Measurements from ENCODE around the gene ALOX12B.

ALOX12B gene

DNA sequence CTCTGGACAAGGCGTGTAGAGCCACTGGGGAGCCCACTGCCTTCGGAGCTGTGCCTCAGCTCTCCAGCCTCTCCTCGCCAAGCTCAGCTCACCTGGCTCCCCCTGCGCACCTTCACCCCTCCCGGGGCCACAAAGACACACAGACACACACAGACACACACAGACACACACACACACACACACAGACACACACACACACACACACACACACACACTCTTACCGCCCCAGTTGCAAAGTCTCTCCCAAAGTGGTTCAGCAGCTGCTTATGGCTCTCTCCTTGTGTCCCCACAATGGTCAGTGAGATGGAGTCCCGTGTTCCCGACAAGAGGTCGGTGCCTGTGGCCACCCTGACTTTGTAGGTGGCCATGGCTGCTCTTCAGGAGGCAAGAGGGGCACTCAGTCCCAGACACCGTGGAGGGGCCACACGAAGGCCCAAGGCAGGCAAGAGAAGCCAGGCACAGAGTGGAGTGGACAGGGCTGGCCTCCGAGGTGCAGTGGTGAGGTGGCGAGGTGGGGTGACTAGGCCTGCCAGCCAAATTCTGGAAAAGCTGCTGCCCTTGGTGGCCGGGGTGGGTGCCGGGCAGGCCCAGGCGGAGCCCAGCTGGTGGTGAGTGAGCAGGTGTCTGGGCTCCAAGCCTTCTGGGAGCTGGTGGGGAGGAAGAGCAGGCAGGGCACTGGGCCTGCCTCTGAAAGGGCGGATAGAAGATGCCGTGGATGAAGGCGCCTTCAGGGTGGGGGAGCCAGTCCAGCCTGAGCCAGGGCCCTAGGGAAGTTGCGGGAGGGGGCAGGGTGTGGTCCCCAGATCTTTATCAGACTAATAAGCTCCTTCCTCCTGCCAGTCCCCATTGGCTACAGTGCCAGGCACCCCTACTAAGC is at the start of gene ALOX12B:
ALOX12B (minus strand) TSS at position 642 of the 877 bp plus-strand sequence; CDS start at position 368, 274 bp downstream.
- no peak for DNase-seq

DNA sequence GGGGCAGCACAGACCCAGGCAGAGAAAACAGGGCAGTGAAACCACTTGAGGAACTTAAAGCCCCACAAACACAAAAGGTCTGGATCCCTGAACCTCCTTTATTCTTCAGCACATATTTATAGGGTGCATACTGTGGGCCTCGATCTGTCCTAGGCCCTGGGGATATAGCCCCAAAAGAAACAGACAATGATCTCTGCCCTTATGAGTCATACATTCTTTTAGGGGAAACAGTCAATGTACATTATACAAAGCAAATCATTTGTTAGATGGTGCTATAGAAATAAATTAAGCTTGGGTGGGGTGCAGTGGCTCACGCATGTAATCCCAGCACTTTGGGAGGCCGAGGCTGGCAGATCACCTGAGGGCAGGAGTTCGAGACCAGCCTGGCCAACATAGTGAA is 46.4 kb upstream of the ALOX12B start:
- no peak for DNase-seq

DNA sequence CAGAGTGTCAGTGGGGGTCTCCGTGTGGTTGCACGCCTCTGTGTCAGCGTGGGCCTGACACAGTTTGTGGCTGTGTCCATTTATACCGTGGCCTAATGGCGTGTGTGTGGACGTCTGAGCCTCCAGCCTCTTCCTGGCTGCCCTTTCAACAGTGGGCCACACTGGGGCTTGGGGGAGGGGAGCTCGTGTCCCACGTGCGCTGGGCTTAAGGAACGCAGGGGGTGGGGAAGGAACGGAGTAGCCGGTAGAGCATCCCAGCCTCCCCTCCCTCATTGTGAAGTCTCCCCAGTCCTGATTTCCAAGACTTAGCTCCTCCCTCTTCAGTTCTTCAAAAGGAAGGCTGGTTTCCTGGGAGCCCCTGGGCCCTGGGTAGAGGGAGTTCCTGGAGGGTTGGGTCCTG is 45.9 kb upstream of the ALOX12B start:
- DNase-seq = no peak

DNA sequence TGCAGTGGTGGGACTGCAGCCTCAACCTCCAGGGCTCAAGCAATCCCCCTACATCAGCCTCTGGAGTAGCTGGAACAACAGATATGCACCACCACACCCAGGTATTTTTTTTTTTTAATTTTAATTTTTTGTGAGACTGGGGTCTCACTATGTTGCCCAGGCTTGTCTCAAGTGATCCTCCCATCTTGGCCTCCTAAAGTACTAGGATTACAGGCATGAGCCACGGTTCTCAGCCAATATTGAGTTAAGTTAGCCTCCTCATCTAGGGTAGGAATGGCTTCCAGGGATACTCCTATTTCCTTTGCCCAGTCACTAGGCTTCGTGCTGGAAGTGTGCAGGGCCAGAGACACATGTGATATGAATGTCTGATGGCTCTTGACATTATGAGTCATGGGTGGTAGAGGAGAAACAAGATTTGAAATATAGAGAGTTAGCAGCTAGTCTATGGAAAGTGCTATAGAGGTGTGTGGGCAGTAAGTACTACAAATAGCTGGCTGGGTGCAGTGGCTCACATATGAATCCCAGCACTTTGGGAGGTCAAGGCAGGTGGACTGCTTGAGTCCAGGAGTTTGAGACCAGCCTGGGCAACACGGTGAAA is 44.4 kb upstream of the ALOX12B start:
- DNase-seq = no peak

DNA sequence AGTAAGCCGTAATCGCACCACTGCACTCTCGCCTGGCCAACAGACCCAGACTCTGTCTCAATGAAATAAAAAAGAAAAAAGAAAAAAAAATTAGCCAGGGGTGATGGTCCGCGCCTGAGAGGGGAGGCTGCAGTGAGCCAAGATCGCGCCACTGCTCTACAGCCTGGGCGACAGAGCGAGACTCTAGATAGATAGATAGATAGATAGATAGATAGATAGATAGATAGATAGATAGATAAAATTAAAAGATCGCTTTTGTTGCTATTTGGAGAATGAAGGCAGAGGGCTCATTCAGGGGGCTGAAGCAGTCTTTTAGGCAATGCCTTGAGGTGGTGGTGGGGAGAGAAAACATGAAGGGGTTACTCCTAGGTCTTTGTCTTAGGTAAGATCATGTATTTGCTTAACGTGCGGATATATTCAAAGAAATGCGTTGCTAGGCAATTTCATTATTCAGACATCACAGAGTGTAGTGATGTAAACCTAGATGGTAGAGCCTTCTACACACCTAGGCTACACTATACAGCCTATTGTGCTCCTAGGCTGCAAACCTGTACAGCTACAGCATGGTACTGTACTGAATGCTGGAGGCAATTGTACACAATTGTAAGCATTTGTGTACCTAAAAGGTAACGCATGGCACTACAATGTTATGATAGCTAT is 40.7 kb upstream of the ALOX12B start:
- DNase-seq = no peak

DNA sequence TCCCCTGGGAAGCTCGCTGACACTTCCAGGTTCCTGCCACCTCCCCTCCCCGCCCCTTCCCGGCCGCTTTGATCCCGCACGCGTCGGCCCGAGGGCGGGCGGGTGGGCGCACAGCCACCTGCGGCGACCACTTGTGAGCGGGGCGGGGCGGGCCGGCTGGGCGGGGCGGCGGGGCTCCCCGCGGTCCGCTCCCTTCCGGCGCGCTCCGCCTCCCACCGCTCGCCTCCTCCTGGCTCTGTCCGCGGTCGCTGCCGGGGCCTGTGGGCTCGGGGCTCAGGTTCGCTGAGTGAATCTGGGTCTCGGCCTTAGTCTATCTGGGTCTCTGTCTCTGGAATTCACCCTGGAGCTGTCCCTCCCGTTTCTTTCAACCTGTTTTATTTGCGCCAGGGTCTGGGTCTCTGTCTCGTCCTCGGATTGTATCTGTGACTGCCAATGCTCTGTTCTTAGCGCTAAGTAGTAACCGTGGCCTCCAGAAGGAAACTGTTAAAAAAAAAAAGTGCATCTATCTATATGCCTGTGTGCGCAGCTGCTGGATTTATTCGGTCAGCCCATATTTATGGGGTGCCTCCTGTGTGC is 39.1 kb upstream of the ALOX12B start:
- peak in 14 of 56 donors; percentile 13 to 60 (median 46) for DNase-seq

DNA sequence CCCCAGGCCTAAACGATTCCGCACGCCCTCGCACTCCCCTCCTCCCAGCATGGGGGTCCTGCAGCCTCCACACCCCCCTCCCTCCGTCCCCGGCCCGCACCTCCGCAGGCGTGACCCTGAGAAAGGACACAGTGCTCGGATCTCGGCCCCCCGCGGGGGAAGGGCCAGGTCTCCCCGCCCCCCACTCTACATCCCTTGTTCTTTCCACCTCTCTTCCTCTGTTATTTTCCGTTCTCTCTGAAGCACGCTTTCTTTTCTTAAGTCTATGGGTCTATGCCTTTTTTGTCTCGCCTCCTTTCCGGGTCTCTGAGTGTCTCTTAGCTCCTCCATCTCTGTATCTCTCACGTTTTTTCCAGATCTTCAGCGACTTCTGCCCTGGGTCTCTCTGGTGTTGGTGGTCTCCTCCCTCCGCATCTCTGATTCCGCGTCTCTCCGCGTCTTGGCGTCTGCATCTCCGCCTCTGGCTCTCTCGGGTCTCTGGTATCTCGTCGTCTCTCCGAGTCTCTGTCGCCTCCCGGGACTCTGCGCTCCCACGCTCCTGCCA is 38.5 kb upstream of the ALOX12B start:
- peak in 3 of 56 donors; percentile 13 to 46 (median 40) for DNase-seq

DNA sequence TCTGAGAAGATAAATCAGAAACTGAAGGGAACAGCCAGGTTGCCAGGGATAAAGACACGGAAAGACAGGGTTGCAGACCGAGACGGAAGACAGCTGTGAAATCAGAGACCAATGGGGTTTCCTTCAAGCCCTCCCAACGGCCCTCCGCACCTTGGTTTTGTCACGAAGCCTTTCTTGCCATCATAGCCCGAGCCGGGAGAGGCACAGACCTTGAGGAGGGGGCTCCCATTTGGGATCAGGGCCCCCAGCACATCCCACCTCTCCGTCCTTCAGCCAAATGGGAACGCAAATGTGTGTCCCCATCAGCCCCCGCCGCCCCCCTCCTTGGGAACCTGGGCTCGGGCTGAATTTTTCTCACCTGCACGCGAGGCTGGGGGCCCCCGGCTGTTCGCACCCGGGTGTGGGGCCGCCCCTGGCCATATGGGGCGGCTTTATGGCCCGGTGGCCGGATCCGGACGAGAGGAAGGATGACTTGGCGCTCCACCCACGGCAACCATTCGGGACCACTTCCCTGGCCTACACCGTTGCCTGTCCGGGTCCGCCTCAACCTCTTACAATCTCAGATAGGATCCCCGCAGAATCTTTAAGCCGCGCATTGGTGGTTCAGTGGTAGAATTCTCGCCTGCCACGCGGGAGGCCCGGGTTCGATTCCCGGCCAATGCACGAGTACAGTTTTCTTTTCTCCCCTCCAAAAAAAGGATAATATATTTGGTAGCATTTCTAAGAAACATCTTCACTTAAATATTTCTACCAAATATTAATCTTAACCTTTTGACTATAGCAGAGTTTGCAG is 37.8 kb upstream of the ALOX12B start:
- DNase-seq = peak in 53 of 56 donors; percentile 22 to 93 (median 73)

DNA sequence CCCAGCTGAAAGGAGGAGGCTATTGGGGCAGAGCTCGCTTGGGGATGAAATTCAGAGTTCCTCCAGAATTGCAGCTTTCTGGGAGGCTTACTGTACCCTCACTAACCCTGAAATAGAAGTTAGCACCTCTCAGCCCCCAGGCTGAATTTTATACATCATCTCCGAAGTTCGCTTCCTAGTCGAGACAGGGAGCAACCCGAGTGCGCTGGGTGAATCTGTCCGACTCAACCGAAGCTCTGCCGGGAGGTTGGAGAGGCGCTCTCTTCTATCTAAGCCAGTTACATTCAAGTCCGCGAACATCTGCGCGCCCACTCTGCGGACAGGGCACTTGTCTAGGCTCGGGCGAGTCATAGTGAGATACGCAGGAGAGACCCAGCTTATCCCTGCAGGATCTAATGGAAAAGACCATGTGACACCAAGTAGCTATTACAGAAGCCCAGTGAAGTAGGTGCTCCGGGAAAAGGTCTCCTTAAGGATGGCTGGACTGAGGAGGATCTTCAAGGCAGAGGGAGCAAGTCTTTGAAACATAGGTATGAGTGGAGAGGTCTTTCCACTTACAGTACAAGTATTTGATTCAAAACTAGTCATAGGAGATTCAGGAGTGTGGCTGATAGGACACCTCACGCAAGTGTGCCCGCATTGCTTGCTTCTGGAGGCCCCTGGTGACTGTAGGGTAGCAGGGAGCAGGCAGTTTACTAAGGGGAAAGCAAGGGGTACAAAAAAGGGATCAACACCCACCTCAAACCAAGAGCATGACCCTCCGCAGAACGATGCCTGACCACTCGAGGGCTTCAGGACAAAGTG is 37.0 kb upstream of the ALOX12B start:
- peak in 6 of 56 donors; percentile 13 to 47 (median 18) for DNase-seq

DNA sequence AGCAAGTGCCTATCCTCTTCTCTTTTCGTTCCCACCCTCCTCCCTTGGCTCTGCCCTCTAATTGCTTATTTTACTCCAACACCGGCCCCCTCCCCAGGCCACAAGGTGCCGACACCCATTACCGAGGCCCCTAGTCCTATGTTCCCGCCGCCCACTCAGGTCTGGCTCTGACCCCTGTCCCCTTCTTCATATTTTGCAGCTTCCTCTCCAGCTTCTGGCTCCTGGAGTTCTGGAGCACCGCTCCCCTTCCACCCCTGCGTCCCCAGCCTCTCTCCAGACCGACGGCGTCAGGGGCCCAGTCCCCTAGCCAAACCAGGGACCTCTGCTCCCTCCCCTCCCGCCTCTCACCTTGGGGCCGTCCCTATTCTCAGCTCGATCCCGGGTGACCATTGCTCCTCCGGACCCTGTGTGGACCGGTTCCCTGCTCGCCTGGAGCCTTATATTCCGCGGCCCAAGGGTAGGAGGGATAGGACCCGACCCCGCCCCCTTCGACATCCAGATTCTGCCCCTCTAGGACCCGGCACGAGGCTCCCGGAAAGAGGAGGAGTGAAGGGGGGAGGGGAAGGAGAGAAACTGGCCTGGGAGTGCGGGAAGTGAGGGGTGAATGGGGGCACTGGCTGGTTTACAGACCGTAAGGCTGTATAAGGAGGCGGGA is 36.3 kb upstream of the ALOX12B start, which contains the start of gene HES7:
HES7 (minus strand) TSS at position 412 of the 655 bp plus-strand sequence; CDS start at position 390, 22 bp downstream.
- DNase-seq = no peak

DNA sequence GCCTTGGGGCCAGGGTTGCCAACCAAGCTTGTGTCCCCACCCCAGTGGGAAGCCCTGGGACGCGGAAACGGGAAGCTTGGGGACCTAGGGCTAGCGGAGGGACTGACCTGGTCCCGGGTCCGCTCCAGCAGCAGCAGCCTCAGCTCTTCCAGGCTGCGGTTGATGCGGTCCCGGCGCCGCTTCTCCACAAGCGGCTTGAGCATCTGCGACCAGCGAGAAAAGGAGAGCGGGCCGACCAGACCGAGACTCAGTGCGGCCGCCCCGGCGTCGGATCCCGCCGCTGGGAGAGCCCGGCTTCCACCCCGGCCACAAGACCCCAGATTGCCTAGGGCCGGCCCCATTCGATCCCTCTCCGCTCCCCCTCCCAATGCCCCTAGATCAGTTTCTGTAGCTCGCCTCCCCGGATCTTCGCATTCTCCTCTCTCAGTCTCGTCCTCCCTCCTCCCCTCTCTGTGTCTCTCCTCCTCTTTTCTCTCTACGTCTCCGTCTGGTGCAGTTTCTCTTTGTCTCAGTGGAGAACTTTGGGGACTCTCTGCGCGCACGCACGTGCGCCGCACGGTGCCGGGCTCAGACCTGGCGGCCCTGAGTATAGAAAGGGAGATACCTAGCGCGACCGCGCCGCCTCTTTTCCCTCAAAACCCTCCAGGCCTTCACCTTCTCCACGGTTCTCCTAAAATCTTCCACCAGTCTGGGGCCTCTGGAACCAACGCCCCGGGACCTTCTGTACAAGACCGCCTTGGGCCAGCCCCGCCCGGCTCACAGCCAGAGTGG is 35.6 kb upstream of the ALOX12B start:
- DNase-seq = no peak

DNA sequence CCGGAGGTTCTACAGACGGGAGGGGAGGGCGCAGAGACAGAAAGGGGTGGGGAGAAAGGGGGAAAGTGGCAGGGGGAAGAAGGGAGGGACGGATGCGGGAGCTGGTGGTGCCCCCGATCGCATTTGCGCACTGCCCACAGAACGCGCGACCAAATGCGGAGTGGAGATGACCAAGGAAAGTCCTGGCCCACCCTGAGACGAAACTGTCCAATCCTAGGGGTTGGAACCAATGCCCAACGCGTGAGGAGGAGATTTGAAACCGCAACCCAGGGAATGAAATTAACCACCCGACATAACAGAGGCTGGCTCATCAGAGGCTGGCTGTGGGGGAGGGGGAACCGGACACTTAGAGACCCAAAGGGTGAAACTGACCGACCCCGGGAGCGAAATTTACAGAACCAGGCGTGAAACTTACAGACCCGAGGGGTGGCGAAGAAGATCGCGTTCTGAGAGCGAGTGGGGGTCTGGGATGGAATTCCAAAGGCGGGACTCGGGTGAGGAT is 35.0 kb upstream of the ALOX12B start:
- DNase-seq = peak in 1 of 56 donors; percentile 26

DNA sequence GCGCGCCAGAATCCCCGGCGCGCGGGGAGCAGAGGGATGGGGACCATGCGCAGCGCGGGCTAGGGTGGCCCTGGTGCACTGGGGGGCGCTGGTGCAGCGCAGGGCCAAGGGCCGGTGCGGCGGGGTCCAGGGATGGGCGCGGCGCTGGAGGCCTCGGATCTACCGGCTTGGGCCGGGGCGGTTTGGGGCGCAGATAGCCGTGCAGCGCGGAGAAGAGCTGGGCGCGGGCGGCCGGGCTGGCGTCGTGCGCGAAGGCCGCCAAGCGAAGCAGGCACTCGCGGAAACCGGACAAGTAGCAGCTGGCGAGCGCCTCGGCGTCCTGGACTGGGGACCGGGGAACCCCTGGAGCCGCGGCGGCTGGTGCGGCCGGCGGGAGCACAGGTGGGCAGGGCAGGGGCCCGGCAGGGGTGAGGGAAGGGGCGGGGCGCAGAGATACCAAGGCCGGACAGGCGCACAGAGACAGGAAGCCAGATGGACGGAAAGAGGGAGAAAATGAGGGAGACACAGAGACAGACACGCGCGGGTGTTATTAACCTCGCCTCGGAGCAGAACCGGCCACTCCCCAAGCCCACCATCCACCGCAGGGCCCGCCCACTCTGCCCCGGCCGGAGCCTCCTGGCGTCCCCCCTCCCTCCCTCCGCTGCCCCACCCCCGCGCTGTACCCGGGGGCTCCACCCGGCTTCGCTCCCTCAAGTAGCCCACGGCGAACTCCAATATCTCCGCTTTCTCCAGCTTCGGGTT is 34.3 kb upstream of the ALOX12B start:
- peak in 49 of 56 donors; percentile 19 to 82 (median 53) for DNase-seq

DNA sequence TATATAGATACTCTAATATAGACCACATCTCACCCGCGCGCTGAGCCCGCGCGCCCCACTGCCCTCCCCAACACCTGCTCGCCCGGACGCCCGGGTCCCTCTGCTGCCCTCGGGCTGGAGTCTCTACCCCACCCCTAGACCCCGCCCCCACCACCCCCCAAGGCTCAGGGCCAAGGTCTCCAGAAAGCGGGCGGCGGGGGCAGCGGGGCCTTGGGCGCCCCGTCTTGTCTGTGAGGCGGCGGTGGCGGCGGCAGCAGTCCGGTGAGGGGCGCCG is 33.8 kb upstream of the ALOX12B start:
- DNase-seq = no peak

DNA sequence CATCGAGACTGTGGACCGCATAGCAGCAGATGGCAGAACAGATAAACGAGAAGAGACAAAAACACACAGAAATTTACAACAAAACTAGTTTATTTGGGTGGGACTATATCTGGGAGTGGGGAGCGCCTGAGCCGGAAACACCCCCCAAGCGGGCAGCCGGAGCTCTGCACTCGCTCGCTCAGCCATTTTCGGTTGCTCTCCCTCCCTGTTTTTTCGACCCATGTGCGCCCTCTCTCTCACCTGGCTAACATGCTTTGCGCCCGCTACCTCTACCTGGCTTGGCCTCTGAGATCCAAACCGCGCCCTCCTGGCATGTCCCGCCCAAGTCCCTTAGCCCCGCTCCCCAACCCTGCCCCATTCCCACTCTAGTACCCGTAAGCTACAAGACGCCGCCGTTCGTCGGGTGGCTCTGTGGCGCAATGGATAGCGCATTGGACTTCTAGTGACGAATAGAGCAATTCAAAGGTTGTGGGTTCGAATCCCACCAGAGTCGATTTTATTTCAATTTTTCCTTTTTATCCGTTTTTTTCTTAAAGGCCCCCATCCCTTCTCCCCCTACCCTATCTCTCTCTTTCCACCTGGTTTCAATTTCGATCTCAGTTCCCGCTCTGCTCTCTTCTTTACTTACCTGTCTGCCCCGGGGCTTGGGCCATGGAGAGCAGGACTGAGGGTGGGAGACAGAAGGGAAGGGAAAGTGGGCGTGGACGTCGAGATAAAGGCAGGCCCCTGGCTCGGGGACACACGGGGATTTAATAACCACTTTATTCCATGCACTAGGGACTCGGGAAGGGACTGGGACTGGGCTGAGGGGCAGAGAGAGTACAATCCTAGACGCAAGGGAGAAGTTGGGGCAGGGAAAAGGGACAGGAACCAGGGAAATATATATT is 33.2 kb upstream of the ALOX12B start:
- peak in 42 of 56 donors; percentile 12 to 79 (median 52) for DNase-seq

All from nucleus accumbens (tissue), 56 donors.